ENCODE results near the gene SIK2. TPM values are rescaled to one million over a fixed set of nuclear protein-coding genes. Genes with fewer than 3 reads are reported as not detected.
A peak's percentile ranks its signal among the peaks of the same experiment; 100 is the strongest.

The SIK2 gene
- 16.3 TPM for total RNA-seq (ENCODE audit: unreplicated experiment)
- long read RNA-seq, partial matches to known transcripts: 0 of 1 reads
- long read RNA-seq, other reads (novel, unspliced or antisense): 1 of 1 reads

DNA sequence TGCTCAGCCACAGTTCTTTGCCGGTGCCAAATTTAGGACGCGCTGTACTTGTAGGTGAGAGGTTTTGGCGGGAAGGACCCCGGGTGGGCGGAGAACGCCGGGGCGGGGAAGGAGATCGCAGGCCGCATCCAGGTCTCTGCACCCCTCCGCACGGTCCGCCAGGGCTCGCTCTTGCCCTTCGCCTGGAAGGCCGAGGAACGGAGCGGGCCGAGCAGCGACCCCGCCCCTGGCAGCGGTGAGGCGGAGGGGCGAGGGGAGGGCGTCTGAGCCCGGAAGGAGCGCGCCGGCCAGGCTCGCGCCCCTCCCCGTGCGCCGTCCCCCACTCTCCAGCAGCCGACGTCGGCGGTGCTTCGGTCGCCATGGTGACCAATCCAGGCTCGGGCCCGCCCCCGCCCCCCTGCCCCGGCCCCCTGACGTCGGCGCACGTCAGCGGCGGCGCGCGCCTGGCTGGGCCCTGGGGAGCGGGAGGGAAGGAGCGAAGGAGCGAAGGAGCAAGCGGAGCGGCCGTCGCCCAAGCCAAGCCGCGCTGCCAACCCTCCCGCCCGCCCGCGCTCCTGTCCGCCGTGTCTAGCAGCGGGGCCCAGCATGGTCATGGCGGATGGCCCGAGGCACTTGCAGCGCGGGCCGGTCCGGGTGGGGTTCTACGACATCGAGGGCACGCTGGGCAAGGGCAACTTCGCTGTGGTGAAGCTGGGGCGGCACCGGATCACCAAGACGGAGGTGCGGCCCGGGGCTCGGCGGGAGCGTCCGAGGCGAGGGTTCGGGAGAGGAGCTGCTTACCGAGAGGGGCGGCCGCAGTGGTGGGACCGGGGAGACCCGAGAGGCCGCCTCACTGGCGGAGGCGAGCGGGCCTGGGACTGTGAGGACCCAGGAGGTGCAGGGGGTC, at the start of gene SIK2:
Gene SIK2, plus strand, starts transcription at position 471 of the 886 bp plus-strand sequence. Its CDS starts 115 bp downstream, at position 586.
- H3K36me3 Mint-ChIP-seq (ENCODE audit: low read depth, unreplicated experiment): peaks cover 7% of the 10 kb centered on the region
- peak within 1 kb of the TSS; percentile 99 for H3K4me3 Mint-ChIP-seq (ENCODE audit: unreplicated experiment)
- no peaks in the 10 kb centered on the region for H3K9me3 Mint-ChIP-seq (ENCODE audit: unreplicated experiment)
- peak within 1 kb of the TSS; percentile 96 for H3K27ac Mint-ChIP-seq (ENCODE audit: unreplicated experiment)
- DNase-seq (ENCODE audit: low spot score): peak; percentile 96
- H3K4me1 Mint-ChIP-seq (ENCODE audit: unreplicated experiment): peaks cover 15% of the 10 kb centered on the region
- peaks cover 12% of the 10 kb centered on the region for H3K27me3 Mint-ChIP-seq (ENCODE audit: unreplicated experiment)
- TF ChIP-seq, protein P1, sequence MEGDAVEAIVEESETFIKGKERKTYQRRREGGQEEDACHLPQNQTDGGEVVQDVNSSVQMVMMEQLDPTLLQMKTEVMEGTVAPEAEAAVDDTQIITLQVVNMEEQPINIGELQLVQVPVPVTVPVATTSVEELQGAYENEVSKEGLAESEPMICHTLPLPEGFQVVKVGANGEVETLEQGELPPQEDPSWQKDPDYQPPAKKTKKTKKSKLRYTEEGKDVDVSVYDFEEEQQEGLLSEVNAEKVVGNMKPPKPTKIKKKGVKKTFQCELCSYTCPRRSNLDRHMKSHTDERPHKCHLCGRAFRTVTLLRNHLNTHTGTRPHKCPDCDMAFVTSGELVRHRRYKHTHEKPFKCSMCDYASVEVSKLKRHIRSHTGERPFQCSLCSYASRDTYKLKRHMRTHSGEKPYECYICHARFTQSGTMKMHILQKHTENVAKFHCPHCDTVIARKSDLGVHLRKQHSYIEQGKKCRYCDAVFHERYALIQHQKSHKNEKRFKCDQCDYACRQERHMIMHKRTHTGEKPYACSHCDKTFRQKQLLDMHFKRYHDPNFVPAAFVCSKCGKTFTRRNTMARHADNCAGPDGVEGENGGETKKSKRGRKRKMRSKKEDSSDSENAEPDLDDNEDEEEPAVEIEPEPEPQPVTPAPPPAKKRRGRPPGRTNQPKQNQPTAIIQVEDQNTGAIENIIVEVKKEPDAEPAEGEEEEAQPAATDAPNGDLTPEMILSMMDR (IDR thresholded peaks at IDR 0.05; ENCODE audit: unreplicated experiment): peak; percentile 68

DNA sequence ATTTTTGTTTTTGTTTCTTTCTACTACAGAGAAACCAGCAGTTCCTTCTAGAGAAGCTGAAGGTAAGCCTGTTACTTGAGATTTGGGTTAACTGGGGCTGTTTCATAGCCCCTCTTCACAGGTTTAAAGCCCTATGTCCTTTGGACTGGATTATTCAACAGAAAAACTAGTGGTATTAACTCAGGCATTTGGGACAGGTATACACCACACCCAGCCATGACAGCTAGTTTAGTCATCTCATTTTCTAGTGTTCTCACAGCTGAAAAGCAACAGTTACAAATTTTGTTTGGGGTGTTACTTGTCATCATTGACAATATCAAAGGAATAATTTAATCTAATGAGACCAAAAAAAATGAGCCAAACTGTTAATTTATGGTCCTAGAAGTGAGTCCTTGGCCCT, 47.7 kb upstream of the SIK2 start:
- H3K36me3 Mint-ChIP-seq (ENCODE audit: low read depth, unreplicated experiment): peaks cover 47% of the 10 kb centered on the region
- H3K27ac Mint-ChIP-seq (ENCODE audit: unreplicated experiment): no peak overlapping the region
- no peaks in the 10 kb centered on the region for H3K4me1 Mint-ChIP-seq (ENCODE audit: unreplicated experiment)
- peaks cover 1% of the 10 kb centered on the region for H3K27me3 Mint-ChIP-seq (ENCODE audit: unreplicated experiment)
- TF ChIP-seq, protein P1 (IDR thresholded peaks at IDR 0.05; ENCODE audit: unreplicated experiment): no peak
- H3K4me3 Mint-ChIP-seq (ENCODE audit: unreplicated experiment): no peak overlapping the region
- no peaks in the 10 kb centered on the region for H3K9me3 Mint-ChIP-seq (ENCODE audit: unreplicated experiment)
- no peak for DNase-seq (ENCODE audit: low spot score)

GRCh38 chr11:111555255-111555654, 47.0 kb upstream of the SIK2 start:
- TF ChIP-seq, protein P1 (IDR thresholded peaks at IDR 0.05; ENCODE audit: unreplicated experiment): no peak

GRCh38 chr11:111557425-111558111, 44.7 kb upstream of the SIK2 start:
- Mint-ChIP-seq H3K4me1 (ENCODE audit: unreplicated experiment) (peaks cover 7% of the 10 kb centered on the region), H3K4me3 (ENCODE audit: unreplicated experiment) (no peak overlapping the region), H3K9me3 (ENCODE audit: unreplicated experiment) (no peaks in the 10 kb centered on the region), H3K27ac (ENCODE audit: unreplicated experiment) (no peak overlapping the region), H3K27me3 (ENCODE audit: unreplicated experiment) (peaks cover 3% of the 10 kb centered on the region), H3K36me3 (ENCODE audit: low read depth, unreplicated experiment) (peaks cover 49% of the 10 kb centered on the region)
- no peak for DNase-seq (ENCODE audit: low spot score)
- TF ChIP-seq, protein P1 (IDR thresholded peaks at IDR 0.05; ENCODE audit: unreplicated experiment): no peak

More at GRCh38 chr11:111555255-111555654, 47.0 kb upstream of the SIK2 start:
- no peak overlapping the region for H3K27ac Mint-ChIP-seq (ENCODE audit: unreplicated experiment)
- peak overlapping the region; percentile 23 for H3K4me3 Mint-ChIP-seq (ENCODE audit: unreplicated experiment)
- H3K27me3 Mint-ChIP-seq (ENCODE audit: unreplicated experiment): peaks cover 1% of the 10 kb centered on the region
- no peak for DNase-seq (ENCODE audit: low spot score)
- H3K4me1 Mint-ChIP-seq (ENCODE audit: unreplicated experiment): peaks cover 6% of the 10 kb centered on the region
- H3K36me3 Mint-ChIP-seq (ENCODE audit: low read depth, unreplicated experiment): peaks cover 46% of the 10 kb centered on the region
- H3K9me3 Mint-ChIP-seq (ENCODE audit: unreplicated experiment): no peaks in the 10 kb centered on the region

Data from endothelial cell (in vitro differentiated cells).